Measurements from ENCODE around the gene RCSD1.

- TF ChIP-seq GATA2 (IDR thresholded peaks at IDR 0.05; ENCODE audit: low read depth, low read length) (no peak), GATA3 (IDR thresholded peaks at IDR 0.05; ENCODE audit: low read depth, low read length) (no peak)
Observed at GRCh38 chr1:167599957-167600581, 30.0 kb upstream of the RCSD1 start.
